OCI-LY7 (cell line): ENCODE measurements around the gene GOLGA5. TPM values are rescaled to one million over a fixed set of nuclear protein-coding genes. Genes with fewer than 3 reads are reported as not detected.
A peak's percentile ranks its signal among the peaks of the same experiment; 100 is the strongest.

Experiments used
- BruUV-seq: library from RNA; stranded (reverse); fragments of 400-500 nt; replicated peaks from 2 replicates; lab custom pipeline; 2021; lab: Mats Ljungman, UMichigan
- CTCF ChIA-PET: fragments of 300-600 bp; sonication (Branson Sonifier 250); formaldehyde crosslinking; loops from one replicate; lab custom pipeline; 2022; ENCODE audit warnings: antibody characterized with exemption; ENCODE audit not compliant: unreplicated experiment; lab: Charles Lee
- POLR2A ChIA-PET: fragments of 300-600 bp; sonication (Branson Sonifier 250); formaldehyde crosslinking; loops from one replicate; lab custom pipeline; 2022; ENCODE audit warnings: antibody characterized with exemption; lab: Charles Lee
- DNase-seq: peaks from one replicate; pipeline ENCODE4 v3.0.0-alpha.2; 2015; ENCODE audit warnings: low spot score
- H2AFZ ChIP-seq: fragments of 200-600 bp; sonication (generic), shearing (Covaris generic); 2 replicates; pipeline ENCODE4 v1.6.1; 2014; ENCODE audit warnings: mild to moderate bottlenecking, antibody characterized with exemption, low read length, moderate library complexity
- H3K27ac ChIP-seq: fragments of 200-600 bp; sonication (generic); 2 replicates; pipeline ENCODE4 v1.5.1; 2014; ENCODE audit warnings: mixed run types, low read depth, mild to moderate bottlenecking, moderate library complexity, low read length, inconsistent platforms; ENCODE audit not compliant: poor library complexity, severe bottlenecking
- H3K36me3 ChIP-seq: fragments of 200-600 bp; sonication (generic); 2 replicates; pipeline ENCODE4 v1.6.1; 2014; ENCODE audit warnings: mild to moderate bottlenecking, antibody characterized with exemption, low read length, moderate library complexity, mixed read lengths; ENCODE audit not compliant: insufficient read depth
- H3K4me1 ChIP-seq: fragments of 200-600 bp; sonication (generic); 2 replicates; pipeline ENCODE4 v1.5.1; 2014; ENCODE audit warnings: mild to moderate bottlenecking, low read length; ENCODE audit not compliant: insufficient read depth, poor library complexity, severe bottlenecking
- H3K4me2 ChIP-seq: fragments of 200-600 bp; sonication (generic); 2 replicates; pipeline ENCODE4 v1.6.1; 2014; ENCODE audit warnings: mild to moderate bottlenecking, low read length
- H3K4me3 ChIP-seq: fragments of 200-600 bp; sonication (generic); 2 replicates; pipeline ENCODE4 v1.5.1; 2014; ENCODE audit warnings: mild to moderate bottlenecking, low read depth, low read length; ENCODE audit not compliant: poor library complexity, severe bottlenecking
- H3K79me2 ChIP-seq: fragments of 200-600 bp; sonication (generic); 2 replicates; pipeline ENCODE4 v1.6.1; 2016; ENCODE audit warnings: low read depth, mild to moderate bottlenecking, low read length, moderate library complexity, mixed read lengths; ENCODE audit not compliant: insufficient read depth
- H3K9me2 ChIP-seq: fragments of 200-600 bp; sonication (generic); 2 replicates; pipeline ENCODE4 v1.6.1; 2016; ENCODE audit warnings: mild to moderate bottlenecking, low read length, mixed read lengths; ENCODE audit not compliant: insufficient read depth
- H3K9me3 ChIP-seq: fragments of 200-600 bp; sonication (generic); 2 replicates; pipeline ENCODE4 v1.6.1; 2014; ENCODE audit warnings: mild to moderate bottlenecking, mixed run types, low read length, mixed read lengths
- H4K20me1 ChIP-seq: fragments of 200-600 bp; sonication (generic); 2 replicates; pipeline ENCODE4 v1.6.1; 2014; ENCODE audit warnings: mild to moderate bottlenecking, antibody characterized with exemption, low read length, moderate library complexity, mixed read lengths; ENCODE audit not compliant: insufficient read depth
- CTCF ChIP-seq: fragments of 200-600 bp; sonication (generic); conservative IDR thresholded peaks from 2 replicates; pipeline ENCODE4 v1.5.1; 2014; ENCODE audit warnings: mild to moderate bottlenecking, antibody characterized with exemption, low read length, moderate library complexity, mixed read lengths
- EZH2phosphoT487 ChIP-seq: fragments of 200-600 bp; sonication (generic); IDR thresholded peaks from 2 replicates; pipeline ENCODE4 v1.6.1; 2018; ENCODE audit warnings: low read depth, borderline replicate concordance, mild to moderate bottlenecking, mixed run types, antibody characterized with exemption, low read length, moderate library complexity, mixed read lengths
- intact Hi-C: fragments of 100-400 bp; cut with micrococcal nuclease; formaldehyde crosslinking; loops from one replicate; pipeline ENCODE4 v1.10.0; 2022; ENCODE audit not compliant: unreplicated experiment
- total RNA-seq, 2 experiments: library from RNA; depleted of rRNA in 1 of 2; stranded (reverse); fragments of >200 nt in 1 of 2; shearing (Covaris generic) in 1 of 2; gene quantifications; 2 replicates each; pipeline ENCODE4 v1.2.3, GENCODE V29; 2014 to 2022

Gene GOLGA5
- total RNA-seq, 2 experiments from 2014 or later = 13.3 to 19.8 TPM

DNA sequence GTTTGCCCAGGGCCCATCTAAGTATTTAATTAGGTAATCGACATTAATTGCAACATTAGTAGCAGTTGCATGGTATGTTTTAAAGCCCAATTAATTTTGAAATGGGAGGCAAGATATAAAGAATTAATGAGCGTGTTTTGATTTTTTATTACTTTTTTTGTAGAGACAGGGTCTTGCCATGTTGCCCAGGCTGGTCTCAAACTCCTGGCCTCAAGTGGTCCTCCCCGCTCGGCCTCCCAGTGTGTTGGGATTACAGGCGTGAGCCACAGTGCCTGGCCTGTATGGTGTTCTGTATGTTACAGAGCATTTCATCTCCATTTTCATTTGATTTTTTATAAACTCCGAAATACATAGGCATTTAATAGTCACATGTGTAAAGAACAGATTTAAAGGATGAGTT, 856 bp downstream of the GOLGA5 start:
- H3K4me1 ChIP-seq = peaks cover 20% of the 10 kb centered on the region
- H3K9me3 ChIP-seq = peaks cover 22% of the 10 kb centered on the region
- peaks cover 24% of the 10 kb centered on the region for H3K36me3 ChIP-seq
- ChIA-PET CTCF (no interaction called here), POLR2A (no interaction called here)
- peak overlapping the region; percentile 95 for H3K4me2 ChIP-seq
- BruUV-seq = no TSS peak
- H2AFZ ChIP-seq = 0 out of 2 replicates have a peak overlapping the region, but pooled peaks have one; percentile 50
- peak overlapping the region; percentile 96 for H3K4me3 ChIP-seq
- intact Hi-C loops = loop anchor here (5.0 kb wide), 1 partner anchor 48 kb away; the partner anchor contains the start of gene LGMN
- no peaks in the 10 kb centered on the region for H3K9me2 ChIP-seq
- TF ChIP-seq CTCF (no peak), EZH2phosphoT487 (no peak)
- H4K20me1 ChIP-seq = no peaks in the 10 kb centered on the region
- no peak for DNase-seq
- H3K79me2 ChIP-seq = peaks cover 26% of the 10 kb centered on the region
- no peak overlapping the region for H3K27ac ChIP-seq

DNA sequence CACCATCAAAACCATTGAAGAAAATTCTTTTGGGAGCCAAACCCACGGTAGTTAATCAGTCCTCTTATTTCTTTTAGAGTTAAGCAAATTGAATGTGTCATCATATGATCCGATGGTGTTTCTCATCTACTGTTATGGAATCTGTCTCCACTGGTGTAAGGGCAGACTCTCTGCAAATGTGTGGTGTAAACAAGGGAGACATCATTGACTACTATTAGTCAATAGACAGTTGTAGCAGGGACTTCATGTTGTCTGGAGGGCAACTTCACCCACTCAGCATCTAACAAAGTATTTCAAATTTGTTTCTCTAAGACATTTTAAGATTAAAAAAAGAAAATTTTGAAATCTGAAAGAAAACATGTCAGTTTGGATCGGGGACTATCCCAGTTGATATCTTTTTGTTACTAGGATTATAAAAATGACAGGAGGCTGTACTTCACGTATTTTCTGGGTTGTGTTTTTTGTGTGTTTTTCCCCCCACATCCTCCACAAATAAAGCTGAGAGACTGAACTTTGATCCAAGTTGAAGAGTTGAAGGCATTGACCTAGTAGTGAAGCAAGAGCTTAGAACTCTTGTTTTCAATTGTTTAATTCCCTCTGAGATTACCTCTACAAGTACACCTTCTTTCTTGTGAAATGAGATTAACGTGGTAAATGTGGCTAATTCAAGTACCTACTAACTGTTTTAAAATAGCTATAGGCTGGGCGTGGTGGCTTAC, 4.0 kb downstream of the GOLGA5 start:
- intact Hi-C loops = no loop called here

More for the DNA sequence above, 4.0 kb downstream of the GOLGA5 start:
- H3K9me2 ChIP-seq = no peaks in the 10 kb centered on the region
- H3K4me2 ChIP-seq = no peak overlapping the region
- no TSS peak for BruUV-seq
- H3K36me3 ChIP-seq = peaks cover 46% of the 10 kb centered on the region
- peaks cover 56% of the 10 kb centered on the region for H3K79me2 ChIP-seq
- no peak for DNase-seq
- no peak overlapping the region for H3K27ac ChIP-seq
- no peak overlapping the region for H3K4me3 ChIP-seq
- TF ChIP-seq EZH2phosphoT487 = no peak
- no peak for TF ChIP-seq CTCF
- CTCF ChIA-PET = no interaction called here
- peaks cover 7% of the 10 kb centered on the region; the same call in 1 of the 2 replicates for H3K9me3 ChIP-seq
- POLR2A ChIA-PET = interaction anchor here (0.6 to 1.7 kb wide), 3 partner anchors 12 to 245 kb away, joined by 4 to 6 read pairs (median 5); no protein-coding TSS in a partner anchor
- peaks cover 24% of the 10 kb centered on the region for H3K4me1 ChIP-seq
- no peak overlapping the region for H2AFZ ChIP-seq
- no peaks in the 10 kb centered on the region for H4K20me1 ChIP-seq
